ENCODE results near the gene SMPDL3A. TPM values are rescaled to one million over a fixed set of nuclear protein-coding genes. Genes with fewer than 3 reads are reported as not detected.
"Not testable (repeated sequence)": the region's sequence is repeated elsewhere in the genome, so short reads cannot be mapped to it uniquely, and the experiment has no call there.

SMPDL3A gene
- total and polyA plus RNA-seq, 2 of the 13 experiments (the other 11 are each of a cell fraction or from before 2014, with no cell fraction given) = 7.8 to 17.3 TPM

DNA sequence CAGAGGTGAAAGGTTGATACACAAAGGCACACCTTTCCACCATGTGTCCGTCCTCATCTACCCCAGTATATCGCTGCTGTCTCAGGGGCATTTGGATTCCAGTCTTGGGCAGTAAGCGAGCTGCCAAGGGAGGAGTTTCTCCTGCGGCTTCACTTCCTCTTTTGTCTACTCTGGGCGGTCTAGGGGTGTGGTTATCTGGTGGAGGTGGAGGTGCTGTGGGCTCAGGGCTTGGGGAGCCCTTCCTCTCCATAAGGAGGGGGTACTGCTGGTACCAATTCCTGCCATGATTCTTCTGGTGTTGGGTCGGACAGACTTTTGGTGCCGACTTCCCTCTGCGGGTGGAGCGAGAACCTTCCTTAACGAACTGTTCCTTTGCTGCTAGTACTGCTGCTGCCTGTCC lies 41.5 kb upstream of the SMPDL3A start:
- no peak overlapping the region for H2AFZ ChIP-seq (ENCODE audit: low read length)
- H3K27ac ChIP-seq (ENCODE audit: extremely low read length, insufficient read depth, low read length) = no peak overlapping the region
- FAIRE-seq (no peak), ATAC-seq (no peak), DNase-seq (ENCODE audit: low spot score) (no peak)
- in situ Hi-C loops (cut with HindIII; ENCODE audit: extremely low pct_ligation_motif_present, low pct_unique_long_range_greater_than_20kb) = loop anchor here (25.0 kb wide), 1 partner anchor 565 kb away; no protein-coding TSS in a partner anchor
- H3K36me3 ChIP-seq (replicated peaks in 1 of 2; ENCODE audit: control insufficient read depth in 1 of 2, insufficient read depth in 2 of 2, low read length in 2 of 2) = no peaks in the 10 kb centered on the region
- no peaks in the 10 kb centered on the region for H4K20me1 ChIP-seq (ENCODE audit: insufficient read depth, low read length)
- TF ChIP-seq ZNF747 (CRISPR knock-in tag; IDR thresholded peaks at IDR 0.05; ENCODE audit: borderline replicate concordance) (no peak), XRCC5 (optimal IDR thresholded peaks at IDR 0.05; ENCODE audit: low read length) (no peak), MBNL3 (CRISPR knock-in tag; conservative IDR thresholded peaks at IDR 0.05) (no peak), ATF7-NPFF (CRISPR knock-in tag; IDR thresholded peaks at IDR 0.05; ENCODE audit: low read depth) (no peak), ZNF777 (CRISPR knock-in tag; IDR thresholded peaks at IDR 0.05) (no peak)
- TF ChIP-seq, protein P1, sequence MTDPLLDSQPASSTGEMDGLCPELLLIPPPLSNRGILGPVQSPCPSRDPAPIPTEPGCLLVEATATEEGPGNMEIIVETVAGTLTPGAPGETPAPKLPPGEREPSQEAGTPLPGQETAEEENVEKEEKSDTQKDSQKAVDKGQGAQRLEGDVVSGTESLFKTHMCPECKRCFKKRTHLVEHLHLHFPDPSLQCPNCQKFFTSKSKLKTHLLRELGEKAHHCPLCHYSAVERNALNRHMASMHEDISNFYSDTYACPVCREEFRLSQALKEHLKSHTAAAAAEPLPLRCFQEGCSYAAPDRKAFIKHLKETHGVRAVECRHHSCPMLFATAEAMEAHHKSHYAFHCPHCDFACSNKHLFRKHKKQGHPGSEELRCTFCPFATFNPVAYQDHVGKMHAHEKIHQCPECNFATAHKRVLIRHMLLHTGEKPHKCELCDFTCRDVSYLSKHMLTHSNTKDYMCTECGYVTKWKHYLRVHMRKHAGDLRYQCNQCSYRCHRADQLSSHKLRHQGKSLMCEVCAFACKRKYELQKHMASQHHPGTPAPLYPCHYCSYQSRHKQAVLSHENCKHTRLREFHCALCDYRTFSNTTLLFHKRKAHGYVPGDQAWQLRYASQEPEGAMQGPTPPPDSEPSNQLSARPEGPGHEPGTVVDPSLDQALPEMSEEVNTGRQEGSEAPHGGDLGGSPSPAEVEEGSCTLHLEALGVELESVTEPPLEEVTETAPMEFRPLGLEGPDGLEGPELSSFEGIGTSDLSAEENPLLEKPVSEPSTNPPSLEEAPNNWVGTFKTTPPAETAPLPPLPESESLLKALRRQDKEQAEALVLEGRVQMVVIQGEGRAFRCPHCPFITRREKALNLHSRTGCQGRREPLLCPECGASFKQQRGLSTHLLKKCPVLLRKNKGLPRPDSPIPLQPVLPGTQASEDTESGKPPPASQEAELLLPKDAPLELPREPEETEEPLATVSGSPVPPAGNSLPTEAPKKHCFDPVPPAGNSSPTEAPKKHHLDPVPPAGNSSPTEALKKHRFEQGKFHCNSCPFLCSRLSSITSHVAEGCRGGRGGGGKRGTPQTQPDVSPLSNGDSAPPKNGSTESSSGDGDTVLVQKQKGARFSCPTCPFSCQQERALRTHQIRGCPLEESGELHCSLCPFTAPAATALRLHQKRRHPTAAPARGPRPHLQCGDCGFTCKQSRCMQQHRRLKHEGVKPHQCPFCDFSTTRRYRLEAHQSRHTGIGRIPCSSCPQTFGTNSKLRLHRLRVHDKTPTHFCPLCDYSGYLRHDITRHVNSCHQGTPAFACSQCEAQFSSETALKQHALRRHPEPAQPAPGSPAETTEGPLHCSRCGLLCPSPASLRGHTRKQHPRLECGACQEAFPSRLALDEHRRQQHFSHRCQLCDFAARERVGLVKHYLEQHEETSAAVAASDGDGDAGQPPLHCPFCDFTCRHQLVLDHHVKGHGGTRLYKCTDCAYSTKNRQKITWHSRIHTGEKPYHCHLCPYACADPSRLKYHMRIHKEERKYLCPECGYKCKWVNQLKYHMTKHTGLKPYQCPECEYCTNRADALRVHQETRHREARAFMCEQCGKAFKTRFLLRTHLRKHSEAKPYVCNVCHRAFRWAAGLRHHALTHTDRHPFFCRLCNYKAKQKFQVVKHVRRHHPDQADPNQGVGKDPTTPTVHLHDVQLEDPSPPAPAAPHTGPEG (CRISPR knock-in tag; IDR thresholded peaks at IDR 0.05) = no peak
- no peaks in the 10 kb centered on the region for H3K79me2 ChIP-seq (ENCODE audit: insufficient read depth, low read length)
- intact Hi-C loops (cut with micrococcal nuclease; ENCODE audit: unreplicated experiment) = no loop called here
- H3K9me3 ChIP-seq (ENCODE audit: low read length) = no peaks in the 10 kb centered on the region
- CTCF ChIA-PET (ENCODE audit: low intra/inter-chr PET ratio, low total read pairs) = no interaction called here
- no peak overlapping the region for H3K9ac ChIP-seq (ENCODE audit: insufficient read depth, low read depth, low read length)
- H3K4me3 ChIP-seq (replicated peaks in 1 of 3; ENCODE audit: insufficient read depth in 1 of 3, low read depth in 2 of 3, low read length in 3 of 3) = no peak overlapping the region
- no peaks in the 10 kb centered on the region for H3K4me1 ChIP-seq (ENCODE audit: insufficient read depth, low read length)
- no peak overlapping the region for H3K4me2 ChIP-seq (ENCODE audit: low read depth, low read length)
- H3K27me3 ChIP-seq (ENCODE audit: control insufficient read depth in 1 of 2, insufficient read depth in 2 of 2, low read length in 2 of 2) = peaks cover 0 to 7% of the 10 kb centered on the region in 2 experiments; a peak in 2 of 5 replicates
- no TSS peak for BruUV-seq (replicated peaks)
- POLR2A ChIA-PET = no interaction called here
- WGBS (ENCODE audit: low lambda C conversion rate) = 54% methylated on average over 10 of the region's 10 CpGs

DNA sequence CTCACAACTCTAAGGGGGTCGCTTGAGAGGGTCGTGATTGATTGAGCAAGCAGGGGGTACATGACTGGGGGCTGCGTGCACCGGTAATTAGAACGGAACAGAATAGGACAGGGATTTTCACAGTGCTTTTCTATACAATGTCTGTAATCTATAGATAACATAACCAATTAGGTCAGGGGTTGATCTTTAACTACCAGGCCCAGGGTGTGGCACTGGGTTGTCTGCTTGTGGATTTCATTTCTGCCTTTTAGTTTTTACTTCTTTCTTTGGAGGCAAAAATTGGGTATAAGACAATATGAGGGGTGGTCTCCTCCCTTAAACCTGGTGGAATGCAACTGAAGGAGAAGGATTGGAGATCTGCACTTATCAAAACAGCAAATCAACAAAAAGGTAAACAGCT lies 40.1 kb upstream of the SMPDL3A start:
- POLR2A ChIA-PET = not testable (repeated sequence)
- 22% methylated on average over 5 of the region's 5 CpGs for WGBS (ENCODE audit: low lambda C conversion rate)
- in situ Hi-C loops (cut with HindIII; ENCODE audit: extremely low pct_ligation_motif_present, low pct_unique_long_range_greater_than_20kb) = loop anchor here (25.0 kb wide), 1 partner anchor 563 kb away; no protein-coding TSS in a partner anchor

More for the DNA sequence above, 40.1 kb upstream of the SMPDL3A start:
- intact Hi-C loops (cut with micrococcal nuclease; ENCODE audit: unreplicated experiment); H3K36me3 ChIP-seq (replicated peaks in 1 of 2; ENCODE audit: control insufficient read depth in 1 of 2, insufficient read depth in 2 of 2, low read length in 2 of 2); BruUV-seq (replicated peaks); CTCF ChIA-PET (ENCODE audit: low intra/inter-chr PET ratio, low total read pairs); FAIRE-seq; DNase-seq (ENCODE audit: low spot score); H3K9ac ChIP-seq (ENCODE audit: insufficient read depth, low read depth, low read length); H4K20me1 ChIP-seq (ENCODE audit: insufficient read depth, low read length); H3K9me3 ChIP-seq (ENCODE audit: low read length); H3K79me2 ChIP-seq (ENCODE audit: insufficient read depth, low read length); H2AFZ ChIP-seq (ENCODE audit: low read length); H3K27ac ChIP-seq (ENCODE audit: extremely low read length, insufficient read depth, low read length); H3K4me2 ChIP-seq (ENCODE audit: low read depth, low read length); H3K27me3 ChIP-seq (ENCODE audit: control insufficient read depth in 1 of 2, insufficient read depth in 2 of 2, low read length in 2 of 2); H3K4me1 ChIP-seq (ENCODE audit: insufficient read depth, low read length); ATAC-seq; H3K4me3 ChIP-seq (replicated peaks in 1 of 3; ENCODE audit: insufficient read depth in 1 of 3, low read depth in 2 of 3, low read length in 3 of 3): not testable (repeated sequence)
